ENCODE results near the gene TMEM240.
"Not testable (repeated sequence)": the region's sequence is repeated elsewhere in the genome, so short reads cannot be mapped to it uniquely, and the experiment has no call there.

The TMEM240 gene

GRCh38 chr1:1531947-1532346, 8.5 kb downstream of the TMEM240 start:
- Histone ChIP-seq H3K9me3 (ENCODE audit: low read length) (no peaks in the 10 kb centered on the region), H3K36me3 (ENCODE audit: insufficient read depth, low read length) (peaks cover 30% of the 10 kb centered on the region), H2AFZ (ENCODE audit: low read depth, low read length) (no peak overlapping the region), H3K27me3 (ENCODE audit: insufficient read depth, low read length) (no peaks in the 10 kb centered on the region), H3K4me1 (ENCODE audit: insufficient read depth, low read length) (no peaks in the 10 kb centered on the region), H3K4me3 (ENCODE audit: low read length) (no peak overlapping the region)

DNA sequence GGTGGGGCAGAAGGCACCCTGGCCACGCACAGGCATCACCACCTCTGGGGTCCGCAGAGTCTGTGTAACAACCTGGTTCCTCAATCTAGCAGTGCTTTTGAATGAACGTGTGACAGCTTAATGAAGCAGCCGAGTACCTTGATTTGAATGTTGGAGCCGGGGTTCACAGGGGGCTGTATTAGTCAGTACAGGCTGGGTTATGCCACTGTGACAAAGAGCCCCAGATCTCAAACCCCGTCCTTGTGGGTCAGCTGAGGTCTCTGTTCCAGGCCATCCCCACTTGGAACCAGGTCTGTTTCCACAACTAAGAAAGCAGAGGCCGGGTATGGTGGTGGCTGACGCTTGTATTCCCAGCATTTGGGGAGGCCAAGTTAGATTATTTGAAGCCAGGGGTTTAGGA, 10.5 kb downstream of the TMEM240 start:
- no peaks in the 10 kb centered on the region for H3K27me3 ChIP-seq (ENCODE audit: insufficient read depth, low read length)
- H3K4me3 ChIP-seq (ENCODE audit: low read length): no peak overlapping the region
- H2AFZ ChIP-seq (ENCODE audit: low read depth, low read length): no peak overlapping the region
- H3K36me3 ChIP-seq (ENCODE audit: insufficient read depth, low read length): peaks cover 41% of the 10 kb centered on the region
- H3K9me3 ChIP-seq (ENCODE audit: low read length): no peaks in the 10 kb centered on the region
- no peaks in the 10 kb centered on the region for H3K4me1 ChIP-seq (ENCODE audit: insufficient read depth, low read length)

DNA sequence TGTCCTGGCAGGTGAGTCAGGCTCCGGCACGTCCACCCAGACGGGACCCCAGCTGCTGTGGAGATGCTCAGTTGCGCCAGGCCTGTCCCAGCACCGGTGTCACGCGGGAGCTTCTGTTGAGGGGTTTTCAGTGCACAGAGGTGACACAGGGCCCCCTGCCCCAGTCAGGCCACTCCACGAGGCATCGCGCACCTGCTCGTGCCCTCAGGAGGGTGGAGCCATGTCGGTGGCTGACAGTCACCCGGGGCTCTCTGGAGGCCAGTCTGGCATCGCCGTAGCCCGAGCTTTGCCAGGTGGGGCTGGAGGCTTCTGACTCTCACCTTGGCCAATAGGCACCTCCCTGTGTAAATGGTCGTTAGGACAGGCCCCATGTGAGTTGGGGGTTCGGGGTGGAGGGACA, 11.1 kb downstream of the TMEM240 start:
- Histone ChIP-seq H3K4me3 (ENCODE audit: low read length) (no peak overlapping the region), H3K9me3 (ENCODE audit: low read length) (no peaks in the 10 kb centered on the region), H2AFZ (ENCODE audit: low read depth, low read length) (no peak overlapping the region), H3K27me3 (ENCODE audit: insufficient read depth, low read length) (no peaks in the 10 kb centered on the region), H3K4me1 (ENCODE audit: insufficient read depth, low read length) (no peaks in the 10 kb centered on the region), H3K36me3 (ENCODE audit: insufficient read depth, low read length) (peaks cover 43% of the 10 kb centered on the region)

- Histone ChIP-seq H3K36me3 (ENCODE audit: insufficient read depth, low read length) (peaks cover 45% of the 10 kb centered on the region), H3K27me3 (ENCODE audit: insufficient read depth, low read length) (no peaks in the 10 kb centered on the region), H3K4me1 (ENCODE audit: insufficient read depth, low read length) (no peaks in the 10 kb centered on the region), H2AFZ (ENCODE audit: low read depth, low read length) (no peak overlapping the region), H3K4me3 (ENCODE audit: low read length) (no peak overlapping the region), H3K9me3 (ENCODE audit: low read length) (no peaks in the 10 kb centered on the region)
Measured at GRCh38 chr1:1528301-1529267, 11.8 kb downstream of the TMEM240 start.

DNA sequence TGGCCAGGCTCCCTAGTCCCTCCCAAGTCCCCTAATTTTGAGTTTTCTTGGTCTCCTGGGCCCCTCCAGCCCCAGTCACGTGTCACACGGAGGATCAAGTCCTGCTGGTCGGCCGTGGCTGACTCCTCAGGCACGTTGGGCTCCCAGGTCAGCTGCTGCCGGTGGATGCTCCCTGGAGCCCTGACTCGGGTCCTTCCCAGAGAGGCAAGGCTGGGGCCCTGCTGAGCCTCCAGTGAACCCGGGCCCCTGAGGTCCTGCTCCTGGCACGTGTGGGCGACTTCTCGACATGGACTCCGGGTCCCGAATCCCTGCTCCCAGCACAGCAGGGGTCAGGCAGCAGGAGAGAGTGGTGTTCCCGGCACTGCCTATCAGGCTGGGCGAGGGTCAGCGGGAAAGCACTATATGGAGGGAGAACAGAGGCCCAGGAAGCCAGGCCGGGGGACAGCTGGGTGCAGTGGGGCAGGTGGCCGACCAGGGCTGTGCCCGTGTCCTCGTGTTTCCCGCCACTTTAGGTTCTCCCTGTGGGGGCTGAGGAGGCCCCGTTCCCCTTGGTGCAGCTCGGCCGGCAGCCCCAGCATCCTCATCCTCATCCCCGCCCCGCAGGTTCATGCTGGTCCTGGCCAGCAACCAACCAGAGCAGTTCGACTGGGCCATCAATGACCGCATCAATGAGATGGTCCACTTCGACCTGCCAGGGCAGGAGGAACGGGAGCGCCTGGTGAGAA, 13.2 kb downstream of the TMEM240 start:
- peaks cover 45% of the 10 kb centered on the region for H3K36me3 ChIP-seq (ENCODE audit: insufficient read depth, low read length)
- no peaks in the 10 kb centered on the region for H3K4me1 ChIP-seq (ENCODE audit: insufficient read depth, low read length)
- no peaks in the 10 kb centered on the region for H3K9me3 ChIP-seq (ENCODE audit: low read length)
- no peaks in the 10 kb centered on the region for H3K27me3 ChIP-seq (ENCODE audit: insufficient read depth, low read length)
- H3K4me3 ChIP-seq (ENCODE audit: low read length): no peak overlapping the region
- no peak overlapping the region for H2AFZ ChIP-seq (ENCODE audit: low read depth, low read length)

DNA sequence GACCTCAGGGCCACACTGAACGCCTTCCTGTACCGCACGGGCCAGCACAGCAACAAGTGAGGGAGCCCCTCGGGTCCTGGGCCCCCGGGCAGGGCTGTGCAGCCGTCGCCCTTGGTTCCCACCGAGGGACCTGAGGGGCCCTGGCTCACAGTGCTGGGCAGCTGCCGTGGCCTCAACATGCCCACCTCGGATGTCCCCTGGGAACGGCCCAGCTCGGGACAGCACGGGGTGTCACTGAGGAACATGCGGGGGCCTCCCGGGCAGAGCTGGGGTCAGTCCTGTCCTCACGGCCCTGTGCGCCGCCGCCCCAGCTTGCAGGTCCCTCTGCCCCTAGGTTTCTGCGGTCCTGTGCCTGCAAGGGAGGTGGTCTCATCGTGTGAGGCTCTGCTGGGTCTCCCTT, 13.9 kb downstream of the TMEM240 start:
- H3K4me3 ChIP-seq (ENCODE audit: low read length); H3K4me1 ChIP-seq (ENCODE audit: insufficient read depth, low read length); H3K9me3 ChIP-seq (ENCODE audit: low read length); H2AFZ ChIP-seq (ENCODE audit: low read depth, low read length); H3K27me3 ChIP-seq (ENCODE audit: insufficient read depth, low read length): not testable (repeated sequence)
- H3K36me3 ChIP-seq (ENCODE audit: insufficient read depth, low read length): peaks cover 45% of the 10 kb centered on the region

DNA sequence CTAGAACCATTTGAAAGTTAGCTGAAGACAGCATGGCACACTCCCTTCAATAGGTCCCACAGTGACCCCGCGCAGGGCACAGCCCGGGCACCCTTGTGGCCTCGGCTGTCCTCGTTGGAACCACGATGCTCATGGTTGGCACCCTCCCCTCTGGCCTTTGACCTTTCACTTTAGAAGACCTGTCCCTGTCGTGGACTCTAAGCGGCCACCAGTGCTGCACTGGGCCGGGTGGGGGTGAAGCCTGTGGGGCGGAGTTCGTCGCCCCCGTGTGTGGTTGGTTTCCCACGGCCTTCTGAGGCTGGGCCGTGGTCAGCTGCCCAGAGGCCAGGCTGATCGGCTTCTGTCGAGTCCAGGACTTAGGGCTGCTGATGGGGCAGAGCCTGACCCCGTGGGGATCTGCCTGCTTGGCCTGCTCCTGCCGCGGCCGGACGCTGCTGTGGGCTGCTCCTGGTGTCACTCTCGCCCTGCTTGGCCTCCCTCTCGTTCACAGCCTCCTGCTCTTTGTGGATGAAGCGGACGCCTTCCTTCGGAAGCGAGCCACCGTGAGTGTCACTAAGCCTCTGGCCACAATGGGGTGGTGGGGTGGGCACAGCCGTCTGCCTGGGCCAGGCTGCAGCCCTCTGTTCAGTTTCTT, 15.6 kb downstream of the TMEM240 start:
- H3K9me3 ChIP-seq (ENCODE audit: low read length); H3K27me3 ChIP-seq (ENCODE audit: insufficient read depth, low read length); H3K4me1 ChIP-seq (ENCODE audit: insufficient read depth, low read length); H2AFZ ChIP-seq (ENCODE audit: low read depth, low read length); H3K4me3 ChIP-seq (ENCODE audit: low read length): not testable (repeated sequence)
- peaks cover 54% of the 10 kb centered on the region for H3K36me3 ChIP-seq (ENCODE audit: insufficient read depth, low read length)

GRCh38 chr1:1523651-1524050, 16.8 kb downstream of the TMEM240 start:
- not testable (repeated sequence) for H3K27me3 ChIP-seq (ENCODE audit: insufficient read depth, low read length); H3K9me3 ChIP-seq (ENCODE audit: low read length); H3K4me3 ChIP-seq (ENCODE audit: low read length); H2AFZ ChIP-seq (ENCODE audit: low read depth, low read length); H3K4me1 ChIP-seq (ENCODE audit: insufficient read depth, low read length)
- peaks cover 45% of the 10 kb centered on the region for H3K36me3 ChIP-seq (ENCODE audit: insufficient read depth, low read length)

DNA sequence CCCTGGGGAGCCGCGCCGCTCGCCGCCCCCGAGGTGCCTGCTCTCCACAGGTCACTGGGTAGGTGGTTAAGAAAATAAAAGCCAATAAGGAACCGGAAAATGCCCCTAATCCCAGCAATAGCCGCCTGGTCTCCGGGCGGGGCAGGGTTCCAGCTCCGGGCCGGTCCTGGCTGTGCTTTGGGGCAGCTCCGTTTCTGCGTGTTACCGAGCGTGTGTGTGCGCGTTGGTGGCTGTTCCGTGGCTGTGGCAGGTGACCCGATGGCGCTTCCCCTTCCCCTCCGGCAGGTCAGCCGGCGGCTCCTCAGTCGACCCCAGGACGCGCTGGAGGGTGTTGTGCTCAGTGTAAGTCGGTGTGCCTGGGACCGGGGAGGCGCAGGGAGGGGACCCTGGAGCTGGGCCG, 17.2 kb downstream of the TMEM240 start:
- H3K36me3 ChIP-seq (ENCODE audit: insufficient read depth, low read length): peaks cover 45% of the 10 kb centered on the region
- H3K4me3 ChIP-seq (ENCODE audit: low read length); H3K4me1 ChIP-seq (ENCODE audit: insufficient read depth, low read length); H3K27me3 ChIP-seq (ENCODE audit: insufficient read depth, low read length); H2AFZ ChIP-seq (ENCODE audit: low read depth, low read length); H3K9me3 ChIP-seq (ENCODE audit: low read length): not testable (repeated sequence)

DNA sequence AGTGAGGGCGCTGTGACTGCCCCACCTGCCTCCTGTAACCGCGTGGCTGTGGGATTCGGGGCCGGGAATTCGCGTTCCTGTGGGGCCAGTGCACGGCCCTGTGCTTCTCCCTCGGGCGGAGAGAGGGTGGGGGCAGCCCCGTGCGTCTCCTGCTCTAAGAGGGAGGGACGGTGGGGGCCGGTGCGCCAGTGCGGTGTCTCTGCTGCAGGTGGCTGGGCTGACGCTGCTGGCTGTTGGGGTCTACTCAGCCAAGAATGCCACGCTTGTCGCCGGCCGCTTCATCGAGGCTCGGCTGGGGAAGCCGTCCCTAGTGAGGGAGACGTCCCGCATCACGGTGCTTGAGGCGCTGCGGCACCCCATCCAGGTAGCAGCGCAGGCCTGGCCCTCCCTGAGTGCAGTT, 17.9 kb downstream of the TMEM240 start:
- peaks cover 44% of the 10 kb centered on the region for H3K36me3 ChIP-seq (ENCODE audit: insufficient read depth, low read length)
- H3K4me1 ChIP-seq (ENCODE audit: insufficient read depth, low read length); H2AFZ ChIP-seq (ENCODE audit: low read depth, low read length); H3K9me3 ChIP-seq (ENCODE audit: low read length); H3K27me3 ChIP-seq (ENCODE audit: insufficient read depth, low read length); H3K4me3 ChIP-seq (ENCODE audit: low read length): not testable (repeated sequence)

DNA sequence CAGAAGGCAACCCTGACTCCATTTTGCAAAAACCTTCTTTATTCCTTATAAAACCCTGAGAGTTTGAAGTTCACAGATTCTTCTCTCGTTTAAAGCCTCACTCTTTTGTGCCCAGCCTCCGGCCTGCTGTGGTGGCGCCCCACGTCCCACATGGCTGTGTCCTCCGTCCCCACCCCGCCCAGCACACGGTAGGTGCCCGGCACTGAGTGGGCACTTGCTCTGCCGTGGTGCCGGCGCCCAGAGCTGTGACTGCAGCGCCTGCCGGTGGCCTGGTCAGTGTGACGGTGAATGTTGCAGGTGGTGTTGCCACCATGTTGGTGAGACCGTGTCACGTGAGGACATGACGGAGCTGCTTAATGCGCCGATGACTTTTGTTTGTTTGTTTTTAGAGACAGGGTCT, 19.1 kb downstream of the TMEM240 start:
- Histone ChIP-seq H3K4me3 (ENCODE audit: low read length) (no peak overlapping the region), H2AFZ (ENCODE audit: low read depth, low read length) (no peak overlapping the region), H3K36me3 (ENCODE audit: insufficient read depth, low read length) (peaks cover 40% of the 10 kb centered on the region), H3K27me3 (ENCODE audit: insufficient read depth, low read length) (no peaks in the 10 kb centered on the region), H3K4me1 (ENCODE audit: insufficient read depth, low read length) (no peaks in the 10 kb centered on the region), H3K9me3 (ENCODE audit: low read length) (no peaks in the 10 kb centered on the region)

- peaks cover 37% of the 10 kb centered on the region for H3K36me3 ChIP-seq (ENCODE audit: insufficient read depth, low read length)
- H3K4me3 ChIP-seq (ENCODE audit: low read length); H3K27me3 ChIP-seq (ENCODE audit: insufficient read depth, low read length); H2AFZ ChIP-seq (ENCODE audit: low read depth, low read length); H3K9me3 ChIP-seq (ENCODE audit: low read length); H3K4me1 ChIP-seq (ENCODE audit: insufficient read depth, low read length): not testable (repeated sequence)
Measured at GRCh38 chr1:1519805-1520505, 20.5 kb downstream of the TMEM240 start.

- not testable (repeated sequence) for H3K9me3 ChIP-seq (ENCODE audit: low read length); H3K27me3 ChIP-seq (ENCODE audit: insufficient read depth, low read length); H3K4me3 ChIP-seq (ENCODE audit: low read length); H2AFZ ChIP-seq (ENCODE audit: low read depth, low read length); H3K4me1 ChIP-seq (ENCODE audit: insufficient read depth, low read length)
- peaks cover 36% of the 10 kb centered on the region for H3K36me3 ChIP-seq (ENCODE audit: insufficient read depth, low read length)
Measured at GRCh38 chr1:1518621-1519007, 21.8 kb downstream of the TMEM240 start.

Data from neuron (in vitro differentiated cells).